Progenitor cell of endocrine pancreas (in vitro differentiated cells): ENCODE measurements around the gene NTHL1. TPM values are rescaled to one million over a fixed set of nuclear protein-coding genes. Genes with fewer than 3 reads are reported as not detected.

Source experiments
- DNase-seq: peaks from one replicate; pipeline ENCODE4 v3.0.0; 2021; ENCODE audit warnings: low spot score; ENCODE audit not compliant: unreplicated experiment
- H3K27ac Mint-ChIP-seq: 2 replicates; pipeline ENCODE4 v1.8.0; 2021; ENCODE audit warnings: mild to moderate bottlenecking, moderate library complexity, mixed read lengths
- H3K27me3 Mint-ChIP-seq: 2 replicates; pipeline ENCODE4 v1.8.0; 2021; ENCODE audit warnings: mixed read lengths
- H3K36me3 Mint-ChIP-seq: 2 replicates; pipeline ENCODE4 v1.8.0; 2022; ENCODE audit warnings: mixed read lengths; ENCODE audit not compliant: insufficient read depth
- H3K4me1 Mint-ChIP-seq: 2 replicates; pipeline ENCODE4 v1.8.0; 2021; ENCODE audit warnings: low read depth, mixed read lengths
- H3K4me3 Mint-ChIP-seq: 2 replicates; pipeline ENCODE4 v1.8.0; 2021; ENCODE audit warnings: low read depth, mild to moderate bottlenecking, moderate library complexity, mixed read lengths
- H3K9me3 Mint-ChIP-seq: 2 replicates; pipeline ENCODE4 v1.8.0; 2021; ENCODE audit warnings: low read depth, mixed read lengths
- CTCF ChIP-seq: fragments of 200-600 bp; sonication (generic); IDR thresholded peaks from one replicate; pipeline ENCODE4 v1.5.0; 2021; ENCODE audit warnings: antibody characterized with exemption, mild to moderate bottlenecking; ENCODE audit not compliant: unreplicated experiment
- total RNA-seq: library from RNA; stranded (reverse); gene quantifications from 2 replicates; pipeline ENCODE4 v1.2.1, GENCODE V29; 2021

Gene NTHL1
- total RNA-seq, 1 donor from 2014 or later: 28.1 TPM

- Mint-ChIP-seq H3K36me3 (no peaks in the 10 kb centered on the region), H3K4me1 (peaks cover 5% of the 10 kb centered on the region), H3K4me3 (no peak overlapping the region), H3K9me3 (no peaks in the 10 kb centered on the region), H3K27me3 (peaks cover 38% of the 10 kb centered on the region), H3K27ac (no peak overlapping the region)
- DNase-seq: no peak
- no peak for TF ChIP-seq CTCF
Measured at GRCh38 chr16:2024032-2024420, 23.6 kb downstream of the NTHL1 start.

GRCh38 chr16:2023092-2024031 lies 24.3 kb downstream of the NTHL1 start:
- Mint-ChIP-seq H3K27ac (peak overlapping the region; percentile 65), H3K4me1 (peaks cover 5% of the 10 kb centered on the region), H3K27me3 (peaks cover 42% of the 10 kb centered on the region), H3K4me3 (peak overlapping the region; percentile 50), H3K36me3 (no peaks in the 10 kb centered on the region), H3K9me3 (no peaks in the 10 kb centered on the region)
- peak; percentile 97 for DNase-seq
- peak; percentile 94 for TF ChIP-seq CTCF

GRCh38 chr16:2022723-2023091 lies 24.9 kb downstream of the NTHL1 start:
- DNase-seq: no peak
- H3K9me3 Mint-ChIP-seq: no peaks in the 10 kb centered on the region
- H3K27ac Mint-ChIP-seq: no peak overlapping the region
- peaks cover 41% of the 10 kb centered on the region for H3K27me3 Mint-ChIP-seq
- no peaks in the 10 kb centered on the region for H3K36me3 Mint-ChIP-seq
- H3K4me3 Mint-ChIP-seq: peak overlapping the region; percentile 50
- H3K4me1 Mint-ChIP-seq: peaks cover 5% of the 10 kb centered on the region
- TF ChIP-seq CTCF: no peak

GRCh38 chr16:2019921-2020831 lies 27.5 kb downstream of the NTHL1 start:
- peak; percentile 49 for DNase-seq
- Mint-ChIP-seq H3K4me1 (peaks cover 4% of the 10 kb centered on the region), H3K36me3 (no peaks in the 10 kb centered on the region), H3K27me3 (peaks cover 39% of the 10 kb centered on the region), H3K27ac (no peak overlapping the region), H3K9me3 (no peaks in the 10 kb centered on the region), H3K4me3 (peak overlapping the region; percentile 53)
- TF ChIP-seq CTCF: no peak

GRCh38 chr16:2019518-2019920 lies 28.1 kb downstream of the NTHL1 start, which contains the start of gene NPW:
Gene NPW, plus strand, starts transcription at chr16:2019785.
- Mint-ChIP-seq H3K4me1 (peaks cover 4% of the 10 kb centered on the region), H3K4me3 (peak within 1 kb of the TSS; percentile 53), H3K36me3 (no peaks in the 10 kb centered on the region), H3K27ac (no peak within 1 kb of the TSS), H3K9me3 (no peaks in the 10 kb centered on the region), H3K27me3 (peaks cover 36% of the 10 kb centered on the region)
- DNase-seq: no peak
- no peak for TF ChIP-seq CTCF
